CMK (cell line): ENCODE measurements around the gene POU4F2.
"Not testable (repeated sequence)": the region's sequence is repeated elsewhere in the genome, so short reads cannot be mapped to it uniquely, and the experiment has no call there.

Experiments used
- DNase-seq: peaks from one replicate; pipeline ENCODE4 v3.0.0-alpha.2; 2010; ENCODE audit warnings: low read depth

Gene POU4F2

GRCh38 chr4:146655521-146655856, 16.8 kb downstream of the POU4F2 start:
- DNase-seq = no peak

DNA sequence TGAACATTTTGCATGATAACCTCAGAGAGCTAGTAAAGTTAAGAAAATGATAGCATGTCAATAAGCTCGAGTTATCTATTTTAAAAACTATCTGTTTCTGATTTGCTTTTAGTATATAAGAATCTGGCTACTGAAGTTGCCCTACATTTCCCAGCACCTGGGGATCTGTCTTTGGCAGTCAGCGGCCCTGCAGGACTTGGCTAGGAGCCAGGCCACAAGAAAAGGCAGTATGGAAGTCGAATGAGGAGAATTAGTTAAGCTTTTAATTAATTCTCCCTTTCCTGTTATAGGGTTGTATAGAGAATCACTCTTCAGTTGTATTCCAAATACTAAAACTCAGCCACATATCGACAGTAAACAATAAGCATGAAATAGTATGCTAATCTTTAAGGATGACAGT, 22.7 kb downstream of the POU4F2 start:
- no peak for DNase-seq

GRCh38 chr4:146663968-146664311, 25.2 kb downstream of the POU4F2 start:
- not testable (repeated sequence) for DNase-seq

DNA sequence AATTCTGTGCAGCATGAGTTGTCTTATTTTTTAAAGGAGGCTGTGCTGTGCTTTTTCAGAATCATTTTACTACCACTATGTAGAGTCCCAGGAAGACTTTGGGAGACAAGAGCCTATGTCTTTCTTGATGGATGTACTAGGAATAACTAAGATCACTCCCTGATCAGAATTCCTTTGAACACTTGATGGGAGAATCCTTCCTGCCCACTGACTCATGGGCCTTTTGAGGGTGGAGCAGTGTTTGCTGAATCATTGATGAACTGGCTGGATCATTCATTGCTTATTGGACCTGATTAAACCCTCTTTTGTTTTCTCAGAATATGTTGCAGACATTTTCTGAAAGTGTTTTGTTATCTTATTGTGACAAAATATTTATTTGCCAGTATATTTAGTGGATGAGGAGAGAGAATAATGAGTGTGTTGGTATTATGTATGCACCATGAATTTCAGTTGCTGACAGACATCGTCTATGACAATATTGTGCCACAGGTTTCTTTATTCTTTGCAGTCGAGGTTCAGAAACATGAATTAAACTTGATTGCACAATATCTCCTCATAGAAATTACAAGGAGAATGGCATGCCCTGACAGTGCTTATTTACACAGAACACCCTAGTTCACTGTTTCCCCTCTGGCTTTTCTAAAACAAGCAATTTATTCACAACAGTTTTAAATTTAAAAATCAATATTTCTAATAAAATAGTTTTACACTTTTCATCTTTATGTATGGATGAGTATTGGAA, 36.3 kb downstream of the POU4F2 start:
- DNase-seq = no peak
